GM19324 (cell line): ENCODE results near the gene UGT8.

ENCODE experiments used
- ATAC-seq: cut with Tn5 transposase; IDR thresholded peaks from one replicate; pipeline ENCODE4 v1.9.1; 2021; ENCODE audit warnings: mild to moderate bottlenecking, moderate library complexity; ENCODE audit not compliant: unreplicated experiment, low FRiP score

Gene UGT8

GRCh38 chr4:114688059-114688458 lies 89.5 kb downstream of the UGT8 start:
- no peak for ATAC-seq

GRCh38 chr4:114690571-114690970 lies 92.0 kb downstream of the UGT8 start:
- ATAC-seq = no peak

- ATAC-seq = peak; percentile 94
These were observed 93.3 kb downstream of the UGT8 start for GRCh38 chr4:114691865-114692264.

GRCh38 chr4:114692958-114693357 lies 94.4 kb downstream of the UGT8 start:
- ATAC-seq = no peak

- ATAC-seq = no peak
These were observed 96.2 kb downstream of the UGT8 start for GRCh38 chr4:114694770-114695169.

GRCh38 chr4:114698231-114698630 lies 99.6 kb downstream of the UGT8 start:
- no peak for ATAC-seq

- ATAC-seq = no peak
These were observed 102.9 kb downstream of the UGT8 start for GRCh38 chr4:114701491-114701890.

- ATAC-seq = no peak
These were observed 118.8 kb downstream of the UGT8 start for GRCh38 chr4:114717432-114717831.

- no peak for ATAC-seq
These were observed 126.5 kb downstream of the UGT8 start for GRCh38 chr4:114725066-114725465.

- no peak for ATAC-seq
These were observed 128.9 kb downstream of the UGT8 start for GRCh38 chr4:114727461-114727860.
